Trophoblast cell (in vitro differentiated cells and primary cell): ENCODE measurements around the gene IGLL1.
"Not testable (repeated sequence)": the region's sequence is repeated elsewhere in the genome, so short reads cannot be mapped to it uniquely, and the experiment has no call there.

Experiments
- DNase-seq, 2 donors: peaks; one replicate each; pipeline ENCODE4 v3.0.0-alpha.2; 2016
- H2AFZ ChIP-seq: 2 replicates; pipeline ENCODE4 v1.6.1; 2013; ENCODE audit warnings: low read length, moderate library complexity, mild to moderate bottlenecking; ENCODE audit not compliant: insufficient read depth, poor library complexity
- H2AK5ac ChIP-seq: 2 replicates; pipeline ENCODE4 v1.6.1; 2013; ENCODE audit warnings: mild to moderate bottlenecking, low read length
- H2BK120ac ChIP-seq: 2 replicates; pipeline ENCODE4 v1.6.1; 2013; ENCODE audit warnings: low read length, mild to moderate bottlenecking, moderate library complexity; ENCODE audit not compliant: insufficient read depth, poor library complexity
- H2BK12ac ChIP-seq: 2 replicates; pipeline ENCODE4 v1.6.1; 2013; ENCODE audit warnings: mild to moderate bottlenecking, low read length, moderate library complexity
- H2BK5ac ChIP-seq: 2 replicates; pipeline ENCODE4 v1.6.1; 2013; ENCODE audit warnings: low read length, low read depth, moderate library complexity, mild to moderate bottlenecking; ENCODE audit not compliant: poor library complexity
- H3K14ac ChIP-seq: 2 replicates; pipeline ENCODE4 v1.6.1; 2013; ENCODE audit warnings: mild to moderate bottlenecking, low read length
- H3K18ac ChIP-seq: 2 replicates; pipeline ENCODE4 v1.6.1; 2013; ENCODE audit warnings: mild to moderate bottlenecking, low read length
- H3K23ac ChIP-seq: 2 replicates; pipeline ENCODE4 v1.6.1; 2013; ENCODE audit warnings: low read length
- H3K27ac ChIP-seq: 2 replicates; pipeline ENCODE4 v1.5.1; 2013; ENCODE audit warnings: low read depth, mild to moderate bottlenecking, inconsistent platforms, low read length, moderate library complexity
- H3K27me3 ChIP-seq: 2 replicates; pipeline ENCODE4 v1.6.1; 2013; ENCODE audit warnings: inconsistent platforms, mild to moderate bottlenecking, low read length, moderate library complexity; ENCODE audit not compliant: insufficient read depth
- H3K36me3 ChIP-seq, 2 experiments: 1 replicate in 1 of 2; 2 replicates in 1 of 2; pipeline ENCODE4 v1.6.1; 2013; ENCODE audit warnings: low read length in 2 of 2, mild to moderate bottlenecking in 2 of 2, moderate library complexity in 1 of 2; ENCODE audit not compliant: insufficient read depth in 2 of 2, control insufficient read depth in 1 of 2
- H3K4ac ChIP-seq: 2 replicates; pipeline ENCODE4 v1.6.1; 2013; ENCODE audit warnings: low read depth, mild to moderate bottlenecking, low read length, moderate library complexity
- H3K4me1 ChIP-seq, 2 experiments: 1 replicate in 1 of 2; 2 replicates in 1 of 2; pipeline ENCODE4 v1.6.1; 2013; ENCODE audit warnings: low read length in 2 of 2, mild to moderate bottlenecking in 2 of 2, moderate library complexity in 1 of 2; ENCODE audit not compliant: insufficient read depth in 2 of 2, control insufficient read depth in 1 of 2
- H3K4me2 ChIP-seq: 2 replicates; pipeline ENCODE4 v1.6.1; 2013; ENCODE audit warnings: inconsistent platforms, mild to moderate bottlenecking, low read length, moderate library complexity
- H3K4me3 ChIP-seq: 2 replicates; pipeline ENCODE4 v1.5.1; 2013; ENCODE audit warnings: mild to moderate bottlenecking, low read depth, low read length, inconsistent platforms
- H3K79me1 ChIP-seq: one replicate; pipeline ENCODE4 v1.6.1; 2013; ENCODE audit warnings: low read length
- H3K79me2 ChIP-seq: 2 replicates; pipeline ENCODE4 v1.6.1; 2013; ENCODE audit warnings: low read length, mild to moderate bottlenecking; ENCODE audit not compliant: control insufficient read depth, insufficient read depth, poor library complexity
- H3K9ac ChIP-seq: 2 replicates; pipeline ENCODE4 v1.6.1; 2013; ENCODE audit warnings: mild to moderate bottlenecking, low read length
- H3K9me3 ChIP-seq: 2 replicates; pipeline ENCODE4 v1.6.1; 2013; ENCODE audit warnings: low read depth, mild to moderate bottlenecking, control low read depth, inconsistent platforms, low read length; ENCODE audit not compliant: insufficient read depth
- H4K12ac ChIP-seq: 2 replicates; pipeline ENCODE4 v1.6.1; 2013; ENCODE audit warnings: low read depth, mild to moderate bottlenecking, low read length, moderate library complexity
- H4K8ac ChIP-seq: 2 replicates; pipeline ENCODE4 v1.6.1; 2013; ENCODE audit warnings: low read depth, mild to moderate bottlenecking, low read length, moderate library complexity
- H4K91ac ChIP-seq: one replicate; pipeline ENCODE4 v1.6.1; 2013; ENCODE audit warnings: low read depth, mild to moderate bottlenecking, low read length, moderate library complexity
- WGBS: extraction: QIAGEN DNeasy Blood & Tissue Kit; methylation state at CpG from one replicate; pipeline ENCODE4 v1.1.7; 2013; ENCODE audit warnings: missing lambda C conversion rate; ENCODE audit not compliant: insufficient read length, insufficient coverage; ENCODE audit errors: extremely low coverage; 5-methylcytosine and 5-hydroxymethylcytosine counted together

The IGLL1 gene

DNA sequence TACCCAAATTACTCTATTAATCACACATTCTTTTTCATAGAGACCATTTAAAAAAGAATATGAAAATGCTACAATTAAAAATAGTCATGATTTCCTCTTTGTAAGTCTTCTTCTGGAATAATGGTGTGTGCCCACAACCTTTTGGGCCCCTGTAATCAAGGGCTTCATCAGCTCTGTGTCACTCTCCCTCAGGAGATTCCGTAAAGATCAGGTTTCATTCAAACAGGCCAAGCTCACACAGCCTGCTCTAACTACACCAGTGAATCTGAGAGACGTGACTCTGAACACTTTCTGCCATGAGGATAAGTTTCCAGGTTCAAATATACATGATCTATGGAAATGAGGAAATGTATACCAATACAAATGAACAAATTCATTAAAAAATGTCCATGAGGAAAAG is 42.5 kb upstream of the IGLL1 start:
- peak; percentile 25 to 76 for DNase-seq
- Histone ChIP-seq H3K4ac (no peak overlapping the region), H3K36me3 (no peaks in the 10 kb centered on the region), H2BK12ac (no peak overlapping the region), H3K23ac (no peak overlapping the region), H3K79me2 (no peaks in the 10 kb centered on the region), H3K4me1 (peaks cover 8 to 15% of the 10 kb centered on the region in 2 experiments), H3K18ac (no peak overlapping the region), H2AK5ac (no peak overlapping the region), H2BK5ac (no peak overlapping the region), H4K91ac (no peak overlapping the region), H3K27me3 (no peaks in the 10 kb centered on the region), H3K9me3 (no peaks in the 10 kb centered on the region), H3K9ac (no peak overlapping the region), H2AFZ (no peak overlapping the region), H2BK120ac (no peak overlapping the region), H3K4me3 (no peak overlapping the region), H3K14ac (no peak overlapping the region), H3K27ac (no peak overlapping the region), H3K4me2 (no peak overlapping the region), H4K12ac (no peak overlapping the region), H4K8ac (no peak overlapping the region), H3K79me1 (no peaks in the 10 kb centered on the region)
- no CpG with 5 or more reads among the region's 2 CpGs for WGBS

DNA sequence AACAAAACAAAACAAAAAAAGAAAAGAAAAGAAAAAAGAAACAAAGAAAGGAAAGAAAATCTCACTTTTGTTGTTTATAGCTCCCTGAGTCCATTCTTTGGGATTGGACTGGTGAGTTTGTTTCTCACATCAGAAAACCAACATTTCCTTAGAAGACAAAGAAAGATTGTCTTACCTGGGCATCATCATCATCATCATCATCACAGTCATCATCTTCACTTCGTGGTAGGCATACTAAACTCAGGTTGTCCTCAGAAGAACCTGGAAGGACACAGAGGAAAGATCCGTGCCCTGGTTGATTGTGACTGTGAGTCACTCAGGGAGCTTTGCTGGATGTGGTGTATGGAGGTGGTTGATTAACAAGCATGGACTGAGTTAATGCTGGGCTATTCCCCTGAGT is 41.8 kb upstream of the IGLL1 start:
- no CpG with 5 or more reads among the region's 2 CpGs for WGBS
- peaks cover 8 to 15% of the 10 kb centered on the region in 2 experiments for H3K4me1 ChIP-seq
- not testable (repeated sequence) for H2BK5ac ChIP-seq, H3K18ac ChIP-seq, H3K23ac ChIP-seq, H3K27me3 ChIP-seq, H3K79me1 ChIP-seq, H3K9me3 ChIP-seq, H3K36me3 ChIP-seq, H3K4me3 ChIP-seq, H3K27ac ChIP-seq, H3K9ac ChIP-seq, H3K4me2 ChIP-seq, H2AFZ ChIP-seq, H3K79me2 ChIP-seq, H4K12ac ChIP-seq, H4K8ac ChIP-seq
- H4K91ac ChIP-seq: peak overlapping the region; percentile 28
- peak in 1 of 2 donors; percentile 25 for DNase-seq
- peak overlapping the region; percentile 49 for H2BK120ac ChIP-seq
- H2BK12ac ChIP-seq: peak overlapping the region; percentile 81
- peak overlapping the region; percentile 81 for H2AK5ac ChIP-seq
- peak overlapping the region; percentile 52 for H3K4ac ChIP-seq
- H3K14ac ChIP-seq: peak overlapping the region; percentile 53

DNA sequence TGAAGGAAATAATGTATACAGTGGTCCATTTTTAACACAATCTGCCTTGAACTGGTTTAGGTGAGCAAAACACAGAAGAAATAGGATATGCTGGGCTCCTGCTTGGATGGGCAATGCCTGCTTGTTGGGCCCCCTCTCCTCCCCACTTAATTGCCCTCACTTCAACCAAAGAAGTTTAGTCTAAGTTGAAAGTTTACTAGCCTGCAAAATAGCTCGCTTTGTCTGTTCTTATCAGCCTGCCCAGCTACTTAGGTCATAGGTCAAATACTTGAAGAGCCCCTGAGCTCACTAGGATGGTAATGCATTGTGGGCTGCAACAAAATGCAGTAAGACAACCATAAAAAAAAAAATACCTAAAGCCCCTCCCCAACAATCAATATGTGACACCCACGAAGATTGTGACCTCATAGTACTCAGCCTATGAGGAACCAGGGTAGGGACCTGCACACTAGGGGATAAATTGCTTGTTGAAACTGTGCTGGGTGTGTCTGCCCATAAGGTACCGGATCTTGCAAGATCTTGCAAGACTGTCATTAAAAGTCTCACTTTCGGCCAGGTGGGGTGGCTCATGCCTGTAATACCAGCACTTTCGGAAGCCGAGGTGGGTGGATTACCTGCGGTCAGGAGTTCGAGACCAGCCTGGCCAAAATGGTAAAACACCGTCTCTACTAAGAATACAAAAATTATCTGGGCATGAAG is 41.1 kb upstream of the IGLL1 start:
- Histone ChIP-seq H3K23ac (no peak overlapping the region), H3K9ac (no peak overlapping the region), H4K91ac (no peak overlapping the region), H2BK12ac (no peak overlapping the region), H3K4me2 (no peak overlapping the region), H4K8ac (no peak overlapping the region), H3K27ac (no peak overlapping the region), H2AFZ (no peak overlapping the region), H3K14ac (no peak overlapping the region), H3K27me3 (no peaks in the 10 kb centered on the region), H2BK5ac (no peak overlapping the region), H3K79me1 (no peaks in the 10 kb centered on the region), H2BK120ac (no peak overlapping the region), H3K18ac (no peak overlapping the region), H3K4me1 (peaks cover 8 to 15% of the 10 kb centered on the region in 2 experiments), H3K4me3 (no peak overlapping the region), H2AK5ac (no peak overlapping the region), H3K79me2 (no peaks in the 10 kb centered on the region), H3K4ac (no peak overlapping the region), H3K36me3 (no peaks in the 10 kb centered on the region), H3K9me3 (no peaks in the 10 kb centered on the region), H4K12ac (no peak overlapping the region)
- no CpG with 5 or more reads among the region's 9 CpGs for WGBS
- no peak for DNase-seq

GRCh38 chr22:23613193-23613972 is 33.3 kb upstream of the IGLL1 start:
- Histone ChIP-seq H3K4me2 (no peak overlapping the region), H3K79me1 (no peaks in the 10 kb centered on the region), H2BK5ac (no peak overlapping the region), H2BK12ac (no peak overlapping the region), H3K27ac (no peak overlapping the region), H2AFZ (no peak overlapping the region), H4K8ac (no peak overlapping the region), H3K27me3 (no peaks in the 10 kb centered on the region), H3K4me1 (no peaks in the 10 kb centered on the region), H2BK120ac (no peak overlapping the region), H2AK5ac (no peak overlapping the region), H3K4ac (no peak overlapping the region), H3K36me3 (no peaks in the 10 kb centered on the region), H3K9me3 (peaks cover 2% of the 10 kb centered on the region), H4K12ac (no peak overlapping the region), H3K23ac (no peak overlapping the region), H3K18ac (no peak overlapping the region), H3K14ac (no peak overlapping the region), H3K79me2 (no peaks in the 10 kb centered on the region), H4K91ac (no peak overlapping the region), H3K4me3 (no peak overlapping the region), H3K9ac (no peak overlapping the region)
- DNase-seq: no peak
- no CpG with 5 or more reads among the region's 7 CpGs for WGBS
